Activated CD4-positive, alpha-beta T cell treated with anti-CD3 and anti-CD28 coated beads, Interleukin-2, Interleukin-6, amounts not matched to agents 100 ng/mL and 50 ng/mL, durations not matched to agents 16 hours and 8 hours (primary cell): Measurements from ENCODE around the gene S1PR4.
"Not testable (repeated sequence)": the region's sequence is repeated elsewhere in the genome, so short reads cannot be mapped to it uniquely, and the experiment has no call there.

ENCODE experiments used
- DNase-seq: peaks from one replicate; pipeline ENCODE4 v3.0.0-alpha.2; 2020

The S1PR4 gene

DNA sequence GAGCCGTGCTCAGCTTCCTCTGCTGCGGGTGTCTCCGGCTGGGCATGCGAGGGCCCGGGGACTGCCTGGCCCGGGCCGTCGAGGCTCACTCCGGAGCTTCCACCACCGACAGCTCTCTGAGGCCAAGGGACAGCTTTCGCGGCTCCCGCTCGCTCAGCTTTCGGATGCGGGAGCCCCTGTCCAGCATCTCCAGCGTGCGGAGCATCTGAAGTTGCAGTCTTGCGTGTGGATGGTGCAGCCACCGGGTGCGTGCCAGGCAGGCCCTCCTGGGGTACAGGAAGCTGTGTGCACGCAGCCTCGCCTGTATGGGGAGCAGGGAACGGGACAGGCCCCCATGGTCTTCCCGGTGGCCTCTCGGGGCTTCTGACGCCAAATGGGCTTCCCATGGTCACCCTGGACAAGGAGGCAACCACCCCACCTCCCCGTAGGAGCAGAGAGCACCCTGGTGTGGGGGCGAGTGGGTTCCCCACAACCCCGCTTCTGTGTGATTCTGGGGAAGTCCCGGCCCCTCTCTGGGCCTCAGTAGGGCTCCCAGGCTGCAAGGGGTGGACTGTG, 1.2 kb downstream of the S1PR4 start:
- DNase-seq, result peak; percentile 51

DNA sequence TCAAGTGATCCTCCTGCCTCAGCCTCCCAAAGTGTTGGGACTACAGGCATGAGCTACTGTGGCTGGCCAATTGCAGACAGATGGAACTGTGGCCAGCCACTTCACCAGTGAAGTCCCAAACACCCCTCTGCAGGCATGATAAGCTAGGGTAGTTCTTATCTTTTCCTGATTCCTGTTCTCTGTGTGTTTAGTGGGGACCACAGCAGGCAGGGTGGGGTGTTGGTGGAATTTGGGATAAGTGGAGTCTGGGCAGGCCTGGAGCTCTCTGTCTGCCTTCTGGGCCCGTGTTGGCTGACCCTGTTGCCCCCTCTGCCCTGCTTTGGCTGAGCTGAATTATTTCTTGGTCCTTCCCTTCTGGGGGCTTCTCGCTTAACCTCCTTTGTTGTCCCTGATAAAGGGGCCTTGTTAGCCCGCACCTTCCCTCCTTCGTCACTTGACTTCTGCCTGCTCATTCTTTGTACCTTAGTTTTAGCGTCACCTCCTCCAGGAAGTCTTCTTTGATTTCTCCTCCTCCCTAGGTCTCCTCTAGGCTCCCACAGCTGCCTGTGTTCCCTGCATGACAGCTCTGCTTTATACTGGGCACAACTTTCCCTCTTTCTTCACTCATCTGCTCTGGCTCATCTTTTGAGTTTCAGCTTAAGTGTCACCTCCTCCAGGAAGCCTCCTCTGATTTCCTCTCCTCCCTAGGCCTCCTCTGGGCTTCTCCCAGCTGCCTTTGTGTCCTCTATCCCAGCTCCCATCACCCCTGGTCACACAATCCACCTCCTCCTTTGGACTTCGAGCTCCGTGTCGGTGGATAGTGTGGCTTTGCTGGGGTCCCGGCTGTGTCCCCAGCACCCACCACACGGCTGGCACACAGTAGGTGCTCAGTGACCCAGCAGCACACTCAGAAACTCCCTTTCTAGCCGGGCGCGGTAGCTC, 5.4 kb downstream of the S1PR4 start:
- DNase-seq, result no peak

DNA sequence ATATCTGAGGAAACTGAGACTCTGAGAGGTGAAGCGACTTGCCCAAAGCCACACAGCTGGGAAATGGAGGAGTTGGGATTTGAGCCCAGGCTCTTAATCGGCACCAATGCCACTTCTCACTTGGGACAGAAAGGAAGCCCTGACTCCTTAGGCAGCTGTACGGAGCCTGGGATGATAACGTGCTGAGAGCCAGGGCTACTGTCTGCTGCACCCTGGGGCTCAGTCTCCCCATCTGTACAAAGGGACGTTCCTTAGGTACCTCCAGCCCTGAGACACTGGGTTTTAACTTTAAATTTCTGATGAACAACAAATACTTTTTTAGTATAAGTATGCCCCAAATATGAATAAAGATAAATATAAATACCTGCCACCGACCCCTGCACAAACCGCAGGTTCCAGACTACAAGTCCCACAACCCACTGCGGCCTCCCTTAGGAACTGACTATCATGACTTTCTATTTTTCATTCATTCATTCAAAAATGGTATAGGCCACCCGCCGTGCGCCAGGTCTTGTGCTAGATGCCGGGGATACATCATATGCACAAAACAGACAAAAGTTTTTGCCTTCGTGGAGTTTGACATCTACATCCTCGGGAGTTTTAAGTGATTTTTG, 6.4 kb downstream of the S1PR4 start:
- DNase-seq, result no peak

DNA sequence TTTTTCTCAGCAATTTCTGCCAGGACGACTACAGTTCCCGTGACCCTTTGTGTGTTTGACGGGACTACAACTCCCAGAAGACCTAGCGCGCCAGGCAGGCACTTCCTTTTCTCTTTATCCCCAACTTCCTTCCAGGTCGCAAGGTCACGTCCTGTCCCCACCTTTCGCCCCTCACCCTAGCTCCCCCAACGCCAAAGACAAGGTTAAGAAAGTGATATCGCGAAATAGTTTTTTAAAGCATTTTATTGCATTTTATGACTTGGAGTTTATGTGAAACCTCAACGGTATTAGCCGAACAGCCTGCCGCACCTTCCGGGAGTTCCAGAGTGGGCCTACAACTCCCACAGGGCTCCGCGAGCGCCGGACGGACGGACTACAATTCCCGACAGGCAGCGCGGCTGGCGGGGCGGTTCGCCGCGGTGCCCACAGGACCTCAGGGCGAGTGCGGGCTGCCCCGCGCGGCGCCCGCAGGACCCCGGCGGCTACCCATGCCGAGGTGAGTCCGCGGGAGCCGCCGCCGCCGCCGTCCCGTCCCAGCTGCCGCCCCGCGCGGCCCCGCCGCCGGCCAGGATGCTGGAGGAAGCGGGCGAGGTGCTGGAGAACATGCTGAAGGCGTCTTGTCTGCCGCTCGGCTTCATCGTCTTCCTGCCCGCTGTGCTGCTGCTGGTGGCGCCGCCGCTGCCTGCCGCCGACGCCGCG, 7.0 kb downstream of the S1PR4 start, which contains the start of gene NCLN:
NCLN (plus strand) TSS at position 470 of the 699 bp plus-strand sequence; CDS start at position 571, 101 bp downstream.
- DNase-seq, result peak; percentile 97

GRCh38 chr19:3186160-3186688, 7.7 kb downstream of the S1PR4 start:
- DNase-seq, result no peak

- DNase-seq, result no peak
These were observed 8.5 kb downstream of the S1PR4 start for GRCh38 chr19:3186891-3187661.

- no peak for DNase-seq
These were observed 9.3 kb downstream of the S1PR4 start for GRCh38 chr19:3187662-3188511.

GRCh38 chr19:3188627-3189596, 10.3 kb downstream of the S1PR4 start:
- DNase-seq, result no peak

DNA sequence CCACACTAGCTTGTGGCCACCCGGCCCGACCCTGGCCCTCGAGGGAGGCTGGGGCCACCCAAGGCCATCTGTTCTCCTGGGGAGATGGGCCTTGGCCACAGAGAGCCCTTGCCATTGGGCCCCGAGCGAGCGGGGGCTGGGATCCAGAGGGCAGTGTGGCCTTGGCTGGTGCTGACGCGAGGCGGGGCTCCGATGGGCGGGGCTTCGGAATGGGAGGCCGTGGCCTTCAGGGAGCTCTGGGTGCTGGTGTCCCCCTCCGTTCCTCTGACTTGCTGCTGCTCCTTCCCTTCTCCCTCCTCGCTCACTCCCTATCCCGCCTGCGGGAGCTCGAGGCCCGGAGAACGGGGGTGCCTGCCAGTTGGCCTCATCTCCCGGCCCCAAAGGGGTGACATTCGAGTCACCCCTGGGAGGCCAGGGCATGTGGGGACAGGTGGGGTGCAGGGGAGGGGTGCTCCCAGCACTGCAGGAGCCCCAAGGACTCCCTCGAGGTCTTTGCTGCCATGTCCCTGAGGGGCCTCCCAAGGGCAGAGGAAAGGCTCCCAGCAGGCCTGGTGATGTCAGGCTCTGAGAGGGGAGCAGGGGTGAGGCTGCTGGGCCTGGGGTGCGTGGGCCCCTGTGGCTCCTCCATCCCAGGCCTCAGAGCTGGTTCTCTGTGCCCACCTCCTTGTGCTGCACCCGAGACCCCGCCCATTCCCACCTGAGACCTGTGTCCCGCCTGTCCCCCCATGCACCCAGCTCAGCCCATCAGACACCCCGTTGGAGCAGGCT, 11.3 kb downstream of the S1PR4 start:
- DNase-seq, result no peak

DNA sequence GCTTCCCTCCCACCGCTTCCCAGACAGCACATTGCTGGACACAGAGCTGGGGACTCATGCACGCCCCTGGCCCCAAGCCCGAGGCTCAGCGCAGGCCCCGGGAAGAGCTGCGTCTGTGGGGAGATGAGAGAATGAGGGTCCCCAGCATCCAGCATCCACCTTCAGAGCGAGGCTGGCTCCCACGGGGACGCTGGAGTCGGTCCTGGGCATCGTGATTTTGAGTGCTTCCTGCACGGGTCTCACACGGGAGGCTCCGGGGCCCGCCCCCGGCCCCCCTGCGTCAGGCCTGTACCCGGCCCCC, 11.9 kb downstream of the S1PR4 start:
- no peak for DNase-seq

DNA sequence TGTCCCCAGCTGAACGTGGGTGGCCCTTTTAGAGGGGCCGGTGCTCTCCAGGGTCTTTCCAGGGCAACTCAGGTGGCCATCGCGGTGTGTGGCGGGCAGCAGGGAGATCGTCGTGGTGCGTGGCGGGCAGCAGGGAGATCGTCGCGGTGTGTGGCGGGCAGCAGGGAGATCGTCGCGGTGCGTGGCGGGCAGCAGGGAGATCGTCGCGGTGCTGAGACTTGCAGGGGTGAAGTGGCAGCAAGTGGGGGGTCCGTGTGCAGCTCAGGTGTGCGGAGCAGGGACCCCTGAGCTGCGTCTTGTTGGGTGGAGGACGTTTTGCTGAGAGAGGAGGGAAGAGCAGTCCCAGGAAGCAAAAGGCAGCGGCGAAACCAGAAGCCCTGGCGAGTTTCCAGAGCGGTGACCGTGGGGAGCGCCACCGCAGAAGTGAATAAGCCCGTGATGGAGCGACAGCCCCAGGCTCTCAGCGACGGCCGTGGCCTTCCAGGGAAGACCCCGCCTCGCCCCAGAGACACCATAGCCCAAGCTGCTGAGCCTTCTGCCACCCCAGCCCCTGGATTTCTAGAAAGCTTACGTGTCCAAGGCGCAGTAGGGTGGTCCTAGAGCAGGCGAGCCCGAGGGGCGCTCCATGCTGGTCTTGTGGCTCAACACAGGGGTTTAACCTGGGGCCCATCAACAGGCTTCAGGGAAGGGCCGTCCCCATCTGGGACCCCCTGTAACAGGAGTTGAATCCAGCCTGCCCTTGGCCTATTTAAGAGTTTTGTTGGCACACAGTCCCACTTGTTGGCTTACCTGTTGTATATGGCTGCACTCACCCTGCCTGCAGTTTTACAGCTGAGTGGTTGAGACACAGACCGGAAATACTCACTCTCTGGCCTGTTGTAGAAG, 12.6 kb downstream of the S1PR4 start:
- DNase-seq, result no peak

DNA sequence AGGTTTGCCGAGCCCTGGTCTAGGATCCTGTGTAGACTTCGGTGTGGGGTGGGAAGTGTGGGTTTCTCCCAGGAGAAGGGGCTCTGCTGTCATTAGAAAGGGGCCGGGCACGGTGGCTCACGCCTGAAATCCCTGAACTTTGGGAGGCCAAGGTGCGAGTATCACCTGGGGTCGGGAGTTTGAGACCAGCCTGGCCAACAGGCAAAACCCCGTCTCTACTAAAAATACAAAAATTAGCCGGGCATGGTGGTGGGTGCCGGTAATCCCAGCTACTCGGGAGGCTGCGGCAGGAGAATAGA, 13.2 kb downstream of the S1PR4 start:
- not testable (repeated sequence) for DNase-seq

- no peak for DNase-seq
These were observed 13.7 kb downstream of the S1PR4 start for GRCh38 chr19:3192228-3192635.

- DNase-seq, result no peak
These were observed 14.1 kb downstream of the S1PR4 start for GRCh38 chr19:3192684-3193083.

- DNase-seq, result no peak
These were observed 14.9 kb downstream of the S1PR4 start for GRCh38 chr19:3193256-3194105.

GRCh38 chr19:3194106-3195087, 15.8 kb downstream of the S1PR4 start:
- no peak for DNase-seq
